Neural progenitor cell (in vitro differentiated cells): ENCODE data around the gene SAMD11. TPM values are rescaled to one million over a fixed set of nuclear protein-coding genes. Genes with fewer than 3 reads are reported as not detected.
"Not testable (repeated sequence)": the region's sequence is repeated elsewhere in the genome, so short reads cannot be mapped to it uniquely, and the experiment has no call there.

Source experiments
- DNase-seq: peaks from one replicate; pipeline ENCODE4 v3.0.0-alpha.2; 2016; ENCODE audit warnings: low spot score
- H2AFZ ChIP-seq: fragments of 200-600 bp; sonication (generic); replicated peaks from 2 replicates; pipeline ENCODE4 v1.6.1; 2016; ENCODE audit warnings: antibody characterized with exemption
- H3F3A ChIP-seq: fragments of 200-600 bp; sonication (generic); 2 replicates; pipeline ENCODE4 v1.6.1; 2016; ENCODE audit warnings: antibody characterized with exemption, low read depth
- H3K27ac ChIP-seq: fragments of 200-600 bp; sonication (generic); 2 replicates; pipeline ENCODE4 v1.5.1; 2016; ENCODE audit warnings: mild to moderate bottlenecking
- H3K27me3 ChIP-seq: fragments of 200-600 bp; sonication (generic); 2 replicates; pipeline ENCODE4 v1.6.1; 2016; ENCODE audit warnings: mild to moderate bottlenecking, moderate library complexity
- H3K36me3 ChIP-seq: fragments of 200-600 bp; sonication (generic); 2 replicates; pipeline ENCODE4 v1.5.1; 2016
- H3K4me1 ChIP-seq: fragments of 200-600 bp; sonication (generic); 2 replicates; pipeline ENCODE4 v1.6.1; 2016; ENCODE audit warnings: mixed run types
- H3K4me2 ChIP-seq: fragments of 200-600 bp; sonication (generic); 2 replicates; pipeline ENCODE4 v1.6.1; 2016
- H3K4me3 ChIP-seq: fragments of 200-600 bp; sonication (generic); 2 replicates; pipeline ENCODE4 v1.5.1; 2016
- H3K79me2 ChIP-seq: fragments of 200-600 bp; sonication (generic); 2 replicates; pipeline ENCODE4 v1.6.1; 2016; ENCODE audit warnings: low read depth
- H3K9ac ChIP-seq: fragments of 200-600 bp; sonication (generic); 2 replicates; pipeline ENCODE4 v1.6.1; 2016
- H3K9me3 ChIP-seq: fragments of 200-600 bp; sonication (generic); 2 replicates; pipeline ENCODE4 v1.5.1; 2016; ENCODE audit warnings: low read depth
- H4K20me1 ChIP-seq: fragments of 200-600 bp; sonication (generic); 2 replicates; pipeline ENCODE4 v1.6.1; 2016; ENCODE audit warnings: low read depth
- H3K27ac Mint-ChIP-seq: 3 replicates; pipeline ENCODE4 v1.8.0; 2021; ENCODE audit warnings: mixed read lengths
- H3K27me3 Mint-ChIP-seq: 2 replicates; pipeline ENCODE4 v1.8.0; 2022; ENCODE audit warnings: low read depth, mild to moderate bottlenecking, inconsistent platforms, moderate library complexity, mixed read lengths; ENCODE audit not compliant: insufficient read depth
- H3K36me3 Mint-ChIP-seq: 3 replicates; pipeline ENCODE4 v1.8.0; 2021; ENCODE audit warnings: mixed read lengths
- H3K4me1 Mint-ChIP-seq: 3 replicates; pipeline ENCODE4 v1.8.0; 2021; ENCODE audit warnings: mixed read lengths
- H3K4me3 Mint-ChIP-seq: 3 replicates; pipeline ENCODE4 v1.8.0; 2021; ENCODE audit warnings: mild to moderate bottlenecking, moderate library complexity, mixed read lengths
- H3K9me3 Mint-ChIP-seq: 3 replicates; pipeline ENCODE4 v1.8.0; 2020; ENCODE audit warnings: mixed read lengths
- CTCF ChIP-seq: fragments of 200-600 bp; sonication (generic); IDR thresholded peaks from 2 replicates; pipeline ENCODE4 v1.5.1; 2017; ENCODE audit warnings: antibody characterized with exemption, mild to moderate bottlenecking
- EZH2 ChIP-seq: fragments of 200-600 bp; sonication (generic); IDR thresholded peaks from 2 replicates; pipeline ENCODE4 v1.6.1; 2017; ENCODE audit warnings: antibody characterized with exemption, mild to moderate bottlenecking, moderate library complexity
- EZH2phosphoT487 ChIP-seq: fragments of 200-600 bp; sonication (generic); IDR thresholded peaks from 2 replicates; pipeline ENCODE4 v1.6.1; 2017; ENCODE audit warnings: antibody characterized with exemption
- total RNA-seq: library from RNA; depleted of rRNA; stranded (reverse); fragments of >200 nt; gene quantifications from 2 replicates; pipeline ENCODE4 v1.2.3, GENCODE V29; 2015; ENCODE audit warnings: low replicate concordance

The SAMD11 gene
- total RNA-seq, 1 donor from 2014 or later = not detected

GRCh38 chr1:945688-946556 lies 22.2 kb downstream of the SAMD11 start:
- no peak for DNase-seq
- Mint-ChIP-seq H3K27me3 (peaks cover 20% of the 10 kb centered on the region), H3K36me3 (peaks cover 26% of the 10 kb centered on the region), H3K4me1 (peaks cover 15% of the 10 kb centered on the region), H3K27ac (no peak overlapping the region), H3K9me3 (no peaks in the 10 kb centered on the region), H3K4me3 (no peak overlapping the region)
- Histone ChIP-seq H3K27ac (no peak overlapping the region), H3K36me3 (no peaks in the 10 kb centered on the region), H3K79me2 (no peaks in the 10 kb centered on the region), H2AFZ (no peak overlapping the region), H3K4me2 (no peak overlapping the region), H3K9me3 (no peaks in the 10 kb centered on the region), H3K9ac (no peak overlapping the region), H3F3A (peaks cover 20% of the 10 kb centered on the region), H4K20me1 (peaks cover 90% of the 10 kb centered on the region), H3K4me3 (no peak overlapping the region), H3K4me1 (peaks cover 10% of the 10 kb centered on the region), H3K27me3 (peaks cover 37% of the 10 kb centered on the region)
- TF ChIP-seq EZH2 (no peak), CTCF (no peak), EZH2phosphoT487 (no peak)

- Mint-ChIP-seq H3K36me3 (peaks cover 30% of the 10 kb centered on the region), H3K27me3 (peaks cover 18% of the 10 kb centered on the region), H3K4me1 (peaks cover 15% of the 10 kb centered on the region)
- Histone ChIP-seq H3F3A (peaks cover 13% of the 10 kb centered on the region), H3K27me3 (peaks cover 29% of the 10 kb centered on the region), H4K20me1 (peaks cover 92% of the 10 kb centered on the region)
- H3K4me3 Mint-ChIP-seq, H3K27ac Mint-ChIP-seq, H3K4me2 ChIP-seq, DNase-seq, H3K4me3 ChIP-seq, H3K36me3 ChIP-seq, H3K9me3 ChIP-seq, H3K79me2 ChIP-seq, H3K9me3 Mint-ChIP-seq, H3K27ac ChIP-seq, H3K4me1 ChIP-seq, H3K9ac ChIP-seq, H2AFZ ChIP-seq: not testable (repeated sequence)
These were observed 23.1 kb downstream of the SAMD11 start for GRCh38 chr1:946811-947210.

- Histone ChIP-seq H3K27ac (no peak overlapping the region), H3K79me2 (no peaks in the 10 kb centered on the region), H3F3A (peaks cover 3% of the 10 kb centered on the region), H3K27me3 (peaks cover 17% of the 10 kb centered on the region), H4K20me1 (peaks cover 90% of the 10 kb centered on the region), H3K4me2 (no peak overlapping the region), H3K36me3 (no peaks in the 10 kb centered on the region), H3K4me3 (no peak overlapping the region), H3K9ac (no peak overlapping the region), H3K9me3 (no peaks in the 10 kb centered on the region), H3K4me1 (no peaks in the 10 kb centered on the region), H2AFZ (no peak overlapping the region)
- Mint-ChIP-seq H3K9me3 (no peaks in the 10 kb centered on the region), H3K27ac (no peak overlapping the region), H3K4me3 (no peak overlapping the region), H3K27me3 (peaks cover 15% of the 10 kb centered on the region), H3K4me1 (peaks cover 15% of the 10 kb centered on the region), H3K36me3 (peaks cover 30% of the 10 kb centered on the region)
- TF ChIP-seq CTCF (no peak), EZH2 (no peak), EZH2phosphoT487 (no peak)
- no peak for DNase-seq
These were observed 24.2 kb downstream of the SAMD11 start for GRCh38 chr1:947958-948357.

- H3K79me2 ChIP-seq = no peaks in the 10 kb centered on the region
- TF ChIP-seq EZH2phosphoT487 (no peak), CTCF (no peak), EZH2 (no peak)
- H3K27ac Mint-ChIP-seq = no peak overlapping the region
- no peak overlapping the region for H2AFZ ChIP-seq
- no peaks in the 10 kb centered on the region for H3K4me1 ChIP-seq
- peaks cover 9% of the 10 kb centered on the region for H3K27me3 Mint-ChIP-seq
- no peaks in the 10 kb centered on the region for H3K9me3 Mint-ChIP-seq
- peaks cover 70% of the 10 kb centered on the region for H4K20me1 ChIP-seq
- H3K9ac ChIP-seq = no peak overlapping the region
- DNase-seq = no peak
- no peaks in the 10 kb centered on the region for H3K9me3 ChIP-seq
- H3K27ac ChIP-seq = no peak overlapping the region
- H3K4me3 Mint-ChIP-seq = peak overlapping the region; percentile 52
- H3K4me3 ChIP-seq = no peak overlapping the region
- H3K27me3 ChIP-seq = no peaks in the 10 kb centered on the region
- H3K4me2 ChIP-seq = no peak overlapping the region
- H3K36me3 Mint-ChIP-seq = peaks cover 33% of the 10 kb centered on the region
- no peaks in the 10 kb centered on the region for H3K36me3 ChIP-seq
- no peaks in the 10 kb centered on the region for H3F3A ChIP-seq
- peaks cover 3% of the 10 kb centered on the region for H3K4me1 Mint-ChIP-seq
These were observed 26.5 kb downstream of the SAMD11 start for GRCh38 chr1:950268-950667.
